KBM-7 (cell line): Measurements from ENCODE around the gene RNU6-9.
"Not testable (repeated sequence)": the region's sequence is repeated elsewhere in the genome, so short reads cannot be mapped to it uniquely, and the experiment has no call there.

ENCODE experiments used
- DNase-seq: peaks from one replicate; pipeline ENCODE4 v3.0.0-alpha.2; 2015
- in situ Hi-C: fragments of 300-500 bp; cut with MboI; formaldehyde crosslinking; loops from 2 replicates; pipeline ENCODE4 v1.14.3; 2020; ENCODE audit warnings: low sequenced_read_pairs, low pct_unique_long_range_greater_than_20kb, mixed read lengths

The RNU6-9 gene

DNA sequence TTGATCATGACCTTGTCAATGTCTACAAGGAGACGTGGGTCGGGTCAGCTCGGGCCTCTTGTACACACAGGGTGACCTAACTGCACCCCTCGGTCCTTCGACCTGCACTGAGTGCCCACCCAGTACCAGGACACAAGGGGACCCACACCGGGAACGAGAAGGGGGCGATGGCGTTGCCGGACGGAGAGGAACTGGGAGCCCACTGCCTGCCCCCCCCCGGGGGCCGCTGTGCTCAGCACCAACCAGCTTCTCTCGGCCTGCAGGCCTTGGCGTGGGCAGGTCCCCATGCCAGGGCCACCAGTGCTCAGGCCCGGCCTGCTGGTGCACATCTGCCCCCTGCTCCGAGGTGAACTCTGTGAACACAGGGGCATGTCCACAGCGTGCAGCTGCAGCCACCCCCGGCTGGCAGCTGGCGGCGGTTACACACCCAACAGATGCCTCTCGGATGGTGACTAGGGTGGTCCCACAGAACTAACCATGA lies 19.7 kb upstream of the RNU6-9 start:
- DNase-seq: no peak
- in situ Hi-C loops: no loop called here

DNA sequence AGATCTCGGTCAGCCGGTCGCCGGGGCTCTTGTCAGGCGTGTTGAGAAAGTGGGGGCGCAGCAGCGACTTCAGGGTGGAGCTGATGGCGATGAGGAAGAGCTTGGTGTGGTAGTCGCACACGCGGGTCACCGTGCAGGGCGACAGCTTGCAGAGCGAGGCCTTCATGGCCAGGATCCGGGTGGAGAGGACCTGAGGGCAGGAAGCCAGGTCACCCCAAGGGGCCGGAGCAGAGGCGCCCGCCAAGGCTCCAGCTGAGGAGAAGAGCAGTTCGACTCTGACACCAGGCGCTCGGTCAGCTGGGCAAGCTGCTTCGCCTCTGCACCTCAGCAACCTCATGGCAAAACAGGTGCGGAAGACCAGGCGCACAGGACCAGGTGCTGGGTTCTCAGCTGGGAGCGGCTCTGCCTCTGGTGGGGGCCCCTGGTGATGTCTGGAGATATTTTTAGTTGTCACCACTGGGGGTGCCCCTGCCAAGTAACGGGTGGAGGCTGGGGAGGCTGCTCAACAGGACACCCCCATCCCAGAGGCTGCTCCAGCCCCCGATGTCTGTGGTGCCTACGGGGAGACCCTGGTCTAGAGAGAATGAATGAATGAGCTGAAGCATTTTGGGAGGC lies 17.9 kb upstream of the RNU6-9 start:
- DNase-seq: no peak
- in situ Hi-C loops: no loop called here

DNA sequence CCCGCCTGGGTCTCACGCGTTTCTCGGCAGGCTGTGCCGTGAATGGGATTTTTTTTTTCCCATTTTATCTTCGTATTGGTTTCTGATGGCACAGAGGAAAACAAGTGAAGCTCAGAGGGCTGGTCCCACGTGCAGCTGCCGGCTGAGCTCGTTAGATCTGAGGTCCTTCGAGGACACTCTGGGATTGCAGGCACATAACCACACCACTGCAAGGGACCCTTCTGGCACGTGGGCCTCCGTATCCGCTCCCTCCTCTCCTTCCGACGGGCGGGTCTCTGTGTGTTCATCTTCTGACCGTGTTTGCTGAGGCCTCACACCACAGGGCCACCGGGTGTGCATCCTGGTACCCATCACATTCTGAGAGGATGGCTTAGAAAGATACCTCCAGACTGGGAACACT lies 17.2 kb upstream of the RNU6-9 start:
- in situ Hi-C loops: no loop called here
- DNase-seq: no peak

DNA sequence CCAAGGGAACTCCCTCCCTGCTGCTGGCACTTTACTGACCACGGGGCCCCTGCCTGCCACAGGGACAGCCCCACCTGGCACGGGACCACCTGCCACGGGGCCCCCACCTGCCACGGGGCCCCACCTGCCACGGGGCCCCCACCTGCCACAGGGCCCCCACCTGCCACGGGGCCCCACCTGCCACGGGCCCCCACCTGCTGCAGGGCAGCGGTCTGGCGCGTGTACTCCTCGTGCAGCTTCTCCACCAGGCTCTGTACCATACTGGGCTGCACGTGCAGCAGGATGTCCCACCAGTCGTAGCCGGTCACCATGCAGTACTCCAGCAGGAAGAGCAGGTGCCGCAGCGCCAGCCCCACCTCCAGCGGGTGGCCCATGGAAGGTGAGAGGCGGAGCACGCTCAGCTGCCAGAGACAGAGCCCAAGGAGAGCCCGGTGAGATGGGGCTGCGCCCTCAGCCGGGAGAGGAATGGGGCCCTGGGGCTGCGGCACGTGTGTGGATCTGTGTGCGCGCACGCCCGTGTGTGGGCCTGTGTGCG lies 16.4 kb upstream of the RNU6-9 start:
- in situ Hi-C loops: no loop called here
- no peak for DNase-seq

DNA sequence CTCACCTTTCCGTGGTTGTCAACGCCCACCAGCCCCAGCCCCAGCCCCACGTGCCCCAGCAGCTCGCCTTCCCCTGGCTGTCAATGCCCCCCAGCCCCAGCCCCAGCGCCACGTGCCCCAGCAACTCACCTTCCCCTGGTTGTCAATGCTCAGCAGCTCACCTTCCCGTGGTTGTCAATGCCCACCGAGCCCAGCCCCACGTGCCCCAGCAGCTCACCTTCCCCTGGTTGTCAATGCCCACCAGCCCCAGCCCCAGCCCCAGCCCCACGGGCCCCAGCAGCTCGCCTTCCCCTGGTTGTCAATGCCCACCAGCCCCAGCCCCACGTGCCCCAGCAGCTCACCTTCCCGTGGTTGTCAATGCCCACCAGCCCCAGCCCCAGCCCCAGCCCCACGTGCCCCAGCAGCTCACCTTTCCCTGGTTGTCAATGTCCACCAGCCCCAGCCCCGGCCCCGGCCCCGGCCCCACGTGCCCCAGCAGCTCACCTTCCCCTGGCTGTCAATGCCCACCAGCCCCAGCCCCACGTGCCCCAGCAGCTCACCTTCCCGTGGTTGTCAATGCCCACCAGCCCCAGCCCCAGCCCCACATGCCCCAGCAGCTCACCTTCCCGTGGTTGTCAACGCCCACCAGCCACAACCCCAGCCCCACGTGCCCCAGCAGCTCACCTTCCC lies 15.2 kb upstream of the RNU6-9 start:
- in situ Hi-C loops, DNase-seq: not testable (repeated sequence)

DNA sequence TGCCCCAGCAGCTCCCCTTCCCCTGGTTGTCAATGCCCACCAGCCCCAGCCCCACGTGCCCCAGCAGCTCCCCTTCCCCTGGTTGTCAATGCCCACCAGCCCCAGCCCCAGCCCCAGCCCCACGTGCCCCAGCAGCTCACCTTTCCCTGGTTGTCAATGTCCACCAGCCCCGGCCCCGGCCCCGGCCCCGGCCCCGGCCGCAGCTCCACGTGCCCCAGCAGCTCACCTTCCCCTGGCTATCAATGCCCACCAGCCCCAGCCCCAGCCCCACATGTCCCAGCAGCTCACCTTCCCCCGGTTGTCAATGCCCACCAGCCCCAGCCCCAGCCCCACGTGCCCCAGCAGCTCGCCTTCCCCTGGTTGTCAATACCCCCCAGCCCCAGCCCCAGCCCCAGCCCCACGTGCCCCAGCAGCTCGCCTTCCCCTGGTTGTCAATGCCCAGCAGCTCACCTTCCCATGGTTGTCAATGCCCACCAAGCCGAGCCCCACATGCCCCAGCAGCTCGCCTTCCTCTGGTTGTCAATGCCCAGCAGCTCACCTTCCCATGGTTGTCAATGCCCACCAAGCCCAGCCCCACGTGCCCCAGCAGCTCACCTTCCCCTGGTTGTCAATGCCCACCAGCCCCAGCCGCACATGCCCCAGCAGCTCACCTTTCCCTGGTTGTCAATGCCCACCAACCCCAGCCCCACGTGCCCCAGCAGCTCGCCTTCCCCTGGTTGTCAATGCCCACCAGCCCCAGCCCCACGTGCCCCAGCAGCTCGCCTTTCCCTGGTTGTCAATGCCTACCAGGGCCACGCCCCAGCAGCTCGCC lies 14.3 kb upstream of the RNU6-9 start:
- in situ Hi-C loops, DNase-seq: not testable (repeated sequence)

DNA sequence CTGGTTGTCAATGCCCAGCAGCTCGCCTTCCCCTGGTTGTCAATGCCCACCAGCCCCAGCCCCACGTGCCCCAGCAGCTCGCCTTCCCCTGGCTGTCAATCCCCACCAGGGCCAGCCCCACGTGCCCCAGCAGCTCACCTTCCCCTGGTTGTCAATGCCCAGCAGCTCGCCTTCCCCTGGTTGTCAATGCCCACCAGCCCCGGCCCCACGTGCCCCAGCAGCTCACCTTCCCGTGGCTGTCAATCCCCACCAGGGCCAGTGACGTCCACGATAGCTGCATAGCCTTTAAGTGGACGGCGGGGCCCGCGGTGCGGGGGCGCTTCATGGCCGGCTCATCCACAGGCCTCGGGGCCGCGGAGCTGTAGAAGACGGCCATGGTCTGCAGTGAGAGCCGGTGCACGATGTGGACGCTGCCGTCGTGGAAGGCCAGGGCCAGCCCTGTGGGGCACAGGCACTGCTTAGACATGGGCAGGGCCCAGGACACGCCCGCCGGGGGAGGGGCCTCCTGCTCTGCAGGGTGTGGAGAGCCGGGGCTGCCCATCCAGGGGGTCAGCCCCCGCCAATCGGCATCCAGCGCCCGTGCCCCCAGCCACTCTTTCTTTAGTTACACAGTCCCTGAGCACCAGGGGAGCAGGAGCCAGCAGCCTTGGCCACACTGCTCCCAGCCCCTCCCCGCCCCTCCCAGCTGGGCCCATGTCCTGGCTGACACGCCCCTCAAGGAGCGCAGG lies 13.4 kb upstream of the RNU6-9 start:
- DNase-seq: no peak
- in situ Hi-C loops: no loop called here

DNA sequence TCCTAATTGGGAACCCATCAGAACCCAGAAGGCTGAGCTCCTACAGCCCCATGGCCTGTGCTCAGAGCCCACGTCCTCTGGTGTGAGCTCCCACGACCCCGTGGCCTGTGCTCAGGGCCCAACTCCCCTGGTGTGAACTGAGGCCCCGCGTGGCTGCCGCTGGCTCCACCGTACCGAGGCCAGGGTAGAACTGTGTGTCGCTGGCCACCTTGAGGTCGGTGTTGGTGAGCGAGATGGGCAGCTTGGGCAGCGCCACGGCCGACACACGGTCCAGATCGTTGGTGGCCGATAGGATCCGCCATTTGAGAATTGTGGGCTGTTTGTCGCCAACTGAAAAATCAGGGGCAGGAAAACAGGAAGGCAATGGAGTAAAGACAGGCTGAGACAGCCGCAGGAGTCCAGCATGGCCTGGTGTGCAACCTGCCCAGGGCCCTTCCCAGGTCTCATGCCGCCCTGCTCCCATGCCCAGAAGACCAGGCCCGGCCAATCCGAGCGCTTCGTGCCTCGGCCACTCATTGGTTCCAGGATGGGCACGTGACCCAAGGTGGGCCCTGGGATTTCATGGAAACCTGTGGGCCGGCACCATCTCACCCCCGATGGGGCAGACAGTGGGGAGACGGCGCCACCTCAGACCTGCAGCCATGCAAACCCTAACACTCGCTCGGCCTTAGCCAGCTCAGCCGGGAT lies 11.8 kb upstream of the RNU6-9 start:
- in situ Hi-C loops: no loop called here
- DNase-seq: no peak

DNA sequence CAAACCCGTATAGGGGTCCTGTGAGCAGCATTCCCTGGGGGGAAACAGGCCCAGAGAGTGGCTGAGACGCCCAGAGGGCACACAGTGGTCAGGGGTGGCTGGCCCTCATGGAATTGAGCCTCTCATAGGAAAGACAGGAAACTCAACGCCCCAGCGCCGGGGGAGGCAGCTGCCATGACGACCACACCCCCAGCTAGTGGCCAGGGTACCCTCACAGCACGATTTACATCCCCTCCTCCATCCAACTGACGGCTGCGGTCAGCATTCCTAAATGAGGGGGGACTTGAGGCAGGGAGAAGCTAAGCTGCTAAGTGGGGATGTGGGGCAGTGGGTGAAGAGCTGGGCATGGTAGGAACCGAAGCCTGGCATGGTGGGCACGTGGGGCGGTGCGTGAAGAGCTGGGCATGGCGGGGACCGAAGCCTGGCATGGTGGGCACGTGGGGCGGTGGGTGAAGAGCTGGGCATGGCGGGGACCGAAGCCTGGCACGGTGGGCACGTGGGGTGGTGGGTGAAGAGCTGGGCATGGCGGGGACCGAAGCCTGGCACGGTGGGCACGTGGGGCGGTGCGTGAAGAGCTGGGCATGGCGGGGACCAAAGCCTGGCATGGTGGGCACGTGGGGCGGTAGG lies 10.3 kb upstream of the RNU6-9 start:
- DNase-seq: no peak
- in situ Hi-C loops: no loop called here

DNA sequence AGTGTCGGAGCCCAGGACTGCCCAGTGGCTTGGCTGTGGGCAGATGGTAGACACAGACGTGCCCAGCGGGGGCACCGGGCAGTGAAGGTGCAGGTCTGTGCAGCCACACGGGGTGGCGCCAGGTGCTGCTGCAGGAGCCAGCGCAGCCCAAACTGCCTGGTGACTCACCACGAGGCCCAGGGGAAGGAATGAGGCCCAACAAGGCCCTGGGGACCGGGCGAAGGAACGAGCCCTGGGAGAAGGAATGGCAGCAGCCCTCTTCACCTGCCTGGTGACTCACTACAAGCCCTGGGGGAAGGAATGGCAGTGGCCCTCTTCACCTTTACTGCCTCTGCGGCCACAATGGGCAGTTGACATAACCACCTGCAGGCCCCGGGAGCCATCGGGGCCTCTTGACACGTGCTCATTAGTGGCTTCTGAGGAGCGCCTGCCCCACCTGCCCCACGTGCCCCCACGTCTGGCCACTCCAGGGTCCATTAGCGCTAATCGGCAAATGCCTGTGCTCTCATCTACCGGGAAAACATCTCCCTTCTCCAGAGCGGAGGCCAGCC lies 9.5 kb upstream of the RNU6-9 start:
- no peak for DNase-seq
- in situ Hi-C loops: no loop called here

DNA sequence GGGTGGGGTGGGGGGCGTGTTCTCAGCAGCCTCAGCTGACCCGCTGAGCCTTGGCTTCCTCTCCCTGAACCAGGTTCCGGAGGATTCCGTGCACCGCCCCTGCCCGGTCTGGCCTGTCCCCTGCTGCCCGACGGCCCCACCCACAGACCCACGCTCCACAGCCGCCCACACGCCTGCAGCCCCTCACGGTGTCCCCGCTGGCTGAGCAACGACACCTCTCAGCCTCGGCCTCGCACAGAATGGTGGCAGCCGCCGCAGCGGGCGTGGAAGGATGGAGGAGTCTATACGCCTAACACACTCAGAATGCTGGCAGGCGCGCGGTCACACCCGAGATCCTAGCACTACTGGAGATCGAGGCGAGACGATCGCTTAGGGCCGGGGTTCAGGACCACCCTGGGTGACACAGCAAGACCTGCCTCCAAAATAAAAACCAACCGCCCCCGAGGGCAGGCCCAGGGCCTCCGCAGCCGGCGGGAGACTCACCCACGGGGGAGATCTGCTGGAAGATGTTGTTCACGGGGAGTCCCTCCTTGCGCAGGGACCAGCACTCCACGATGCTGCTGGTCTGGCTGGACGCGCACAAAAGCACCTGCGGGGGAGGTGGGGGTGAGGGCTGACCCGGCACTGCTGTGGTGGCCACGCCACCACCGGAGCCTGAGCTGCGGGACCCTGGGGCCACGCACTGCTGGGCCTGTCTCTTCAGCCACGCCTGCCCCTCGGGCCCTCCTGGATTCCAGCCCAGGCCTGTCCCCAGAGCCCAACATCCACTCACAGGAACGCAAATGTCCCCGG lies 8.7 kb upstream of the RNU6-9 start:
- in situ Hi-C loops: no loop called here
- no peak for DNase-seq

DNA sequence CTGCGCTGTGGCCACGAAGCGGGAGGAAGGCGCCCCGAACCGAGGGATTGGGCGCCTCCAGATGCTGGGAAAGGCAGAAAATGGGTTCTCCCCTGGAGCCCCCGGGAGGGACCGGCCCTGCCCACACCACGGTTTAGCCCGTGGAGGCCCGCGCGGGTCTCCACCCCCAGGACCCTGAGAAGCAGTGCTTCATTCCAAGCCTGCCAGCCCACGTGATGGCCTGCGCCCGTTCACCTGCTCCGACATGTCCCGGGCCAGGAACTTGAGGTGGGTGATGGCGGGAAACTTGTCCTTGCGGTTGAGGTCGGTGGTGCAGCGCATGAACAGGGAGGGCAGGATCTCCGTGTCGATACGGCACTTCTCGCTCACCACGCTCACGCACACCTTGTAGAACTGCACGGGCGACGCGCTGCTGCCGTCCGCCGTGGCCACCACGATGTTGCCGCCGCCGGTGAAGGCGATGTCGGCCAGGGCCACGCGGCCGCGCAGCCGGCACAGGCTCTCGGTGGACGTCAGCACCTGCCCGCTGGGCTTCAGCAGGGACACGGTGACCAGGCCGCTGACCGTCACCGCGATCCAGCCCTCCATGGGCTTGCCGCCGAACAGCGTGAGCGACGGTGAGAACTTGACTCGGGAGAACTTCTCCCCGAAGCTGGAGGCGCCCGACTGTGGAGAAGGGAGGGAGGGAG lies 7.6 kb upstream of the RNU6-9 start:
- DNase-seq: no peak
- in situ Hi-C loops: no loop called here

DNA sequence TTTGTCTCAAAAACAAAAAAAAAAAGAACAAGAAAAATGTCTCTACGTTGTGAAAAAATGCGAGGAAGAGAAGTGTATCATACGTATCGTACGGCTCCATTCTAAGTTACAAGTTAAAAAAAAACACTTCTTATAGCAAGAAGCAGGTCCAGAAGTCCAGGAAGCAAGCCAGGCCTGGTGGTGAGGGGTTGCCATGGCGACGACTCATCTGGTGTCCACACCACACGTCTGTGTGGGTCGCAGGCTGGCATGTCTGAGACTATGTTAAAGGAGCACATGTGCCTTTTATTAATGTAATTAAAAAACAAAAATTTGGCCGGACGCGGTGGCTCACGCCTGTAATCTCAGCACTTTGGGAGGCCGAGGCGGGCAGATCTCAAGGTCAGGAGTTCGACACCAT lies 6.2 kb upstream of the RNU6-9 start:
- DNase-seq: no peak
- in situ Hi-C loops: no loop called here

DNA sequence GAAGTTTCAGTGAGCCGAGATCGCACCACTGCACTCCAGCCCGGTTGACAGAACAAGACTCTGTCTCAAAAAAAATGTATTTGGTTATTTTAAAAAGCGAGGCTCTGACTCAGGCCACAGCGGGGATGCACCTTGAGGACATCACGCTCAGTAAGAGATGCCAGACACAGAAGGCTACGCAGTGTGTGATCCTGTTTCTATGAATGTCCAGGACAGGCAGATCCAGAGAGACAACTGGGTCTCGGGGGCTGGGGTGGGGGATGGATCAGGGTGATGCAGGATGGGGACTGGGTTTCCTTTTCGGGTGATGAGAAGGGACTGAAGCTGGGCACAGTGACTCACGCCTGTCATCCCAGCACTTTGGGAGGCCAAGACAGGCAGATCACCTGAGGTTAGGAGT lies 5.7 kb upstream of the RNU6-9 start:
- DNase-seq: no peak
- in situ Hi-C loops: no loop called here

DNA sequence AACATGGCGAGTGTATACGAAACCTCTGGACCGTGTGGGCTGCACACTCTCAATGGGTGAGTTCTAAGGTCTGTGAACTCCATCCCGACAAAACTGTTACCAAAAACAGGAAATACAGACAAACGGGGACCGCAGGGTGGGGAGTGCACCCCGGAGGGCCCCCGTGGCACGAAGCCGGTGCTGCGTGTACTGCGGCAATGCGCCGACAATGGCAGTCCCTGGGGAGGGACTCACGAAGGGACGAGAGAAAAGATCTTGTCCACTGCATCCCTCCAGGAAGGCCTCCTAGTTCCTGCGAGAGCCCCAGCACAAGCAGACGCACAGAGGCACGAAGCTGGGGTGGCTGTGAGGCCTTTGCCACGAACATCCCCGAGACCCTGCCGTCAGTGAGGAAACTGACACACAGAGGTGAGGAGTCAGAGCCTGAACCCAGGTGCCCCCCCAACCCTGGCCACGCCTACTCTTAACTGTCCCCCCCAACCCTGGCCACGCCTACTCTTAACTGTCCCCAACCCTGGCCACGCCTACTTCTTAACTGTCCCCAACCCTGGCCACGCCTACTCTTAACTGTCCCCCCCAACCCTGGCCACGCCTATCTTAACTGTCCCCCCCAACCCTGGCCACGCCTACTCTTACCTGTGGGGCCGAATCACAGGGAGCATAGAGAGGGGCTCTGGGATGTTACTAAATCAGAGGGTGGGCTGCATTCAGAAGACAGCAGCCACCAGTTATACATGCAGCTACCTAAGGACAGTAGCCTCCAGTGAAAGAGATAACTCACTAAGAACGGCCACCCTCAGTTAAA lies 4.5 kb upstream of the RNU6-9 start:
- in situ Hi-C loops: no loop called here
- no peak for DNase-seq

DNA sequence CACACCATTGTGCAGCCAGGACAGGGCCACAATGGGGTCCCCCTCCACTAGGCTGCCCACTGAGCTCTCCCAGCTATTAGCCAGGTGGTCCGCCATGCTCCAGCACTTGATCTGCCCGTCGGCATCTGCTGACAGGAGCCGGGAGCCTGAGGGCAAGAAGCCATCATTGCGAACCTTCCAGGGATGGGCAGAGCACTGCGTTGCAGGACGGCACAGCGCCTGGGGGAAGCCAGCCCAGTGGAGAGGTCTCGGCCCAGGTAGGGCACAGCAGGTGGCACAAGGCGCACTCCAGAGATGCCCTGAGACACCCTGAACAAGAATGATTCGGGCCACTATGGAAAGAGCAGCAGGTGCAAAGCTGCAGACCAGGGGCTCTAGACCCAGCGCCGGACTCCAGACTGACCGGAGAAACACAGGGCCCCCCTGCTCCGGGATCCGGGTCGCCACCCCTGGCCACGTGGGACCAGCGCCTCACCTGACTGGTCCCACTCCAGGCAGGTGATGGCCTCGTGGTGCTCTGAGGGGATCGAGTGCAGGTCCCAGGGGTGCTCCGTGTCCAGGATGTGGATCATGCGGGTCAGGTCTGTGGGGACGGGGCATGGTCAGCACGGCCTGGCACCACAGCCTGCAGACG lies 3.5 kb upstream of the RNU6-9 start:
- no peak for DNase-seq
- in situ Hi-C loops: no loop called here
